ENCODE measurements around the gene SPRY1.

SPRY1 gene

GRCh38 chr4:123450393-123450792 is 53.8 kb downstream of the SPRY1 start:
- H3K4me3 Mint-ChIP-seq, result no peak overlapping the region
- H3K27ac Mint-ChIP-seq, result peak overlapping the region; percentile 3 to 71 (median 45)
- no peaks in the 10 kb centered on the region for H3K27me3 Mint-ChIP-seq (ENCODE audit: low read depth)
- no peaks in the 10 kb centered on the region for H3K9me3 Mint-ChIP-seq
- peaks cover 29% of the 10 kb centered on the region for H3K4me1 Mint-ChIP-seq
- H3K36me3 Mint-ChIP-seq (ENCODE audit: low read depth), result no peaks in the 10 kb centered on the region
- TF ChIP-seq, protein P1, sequence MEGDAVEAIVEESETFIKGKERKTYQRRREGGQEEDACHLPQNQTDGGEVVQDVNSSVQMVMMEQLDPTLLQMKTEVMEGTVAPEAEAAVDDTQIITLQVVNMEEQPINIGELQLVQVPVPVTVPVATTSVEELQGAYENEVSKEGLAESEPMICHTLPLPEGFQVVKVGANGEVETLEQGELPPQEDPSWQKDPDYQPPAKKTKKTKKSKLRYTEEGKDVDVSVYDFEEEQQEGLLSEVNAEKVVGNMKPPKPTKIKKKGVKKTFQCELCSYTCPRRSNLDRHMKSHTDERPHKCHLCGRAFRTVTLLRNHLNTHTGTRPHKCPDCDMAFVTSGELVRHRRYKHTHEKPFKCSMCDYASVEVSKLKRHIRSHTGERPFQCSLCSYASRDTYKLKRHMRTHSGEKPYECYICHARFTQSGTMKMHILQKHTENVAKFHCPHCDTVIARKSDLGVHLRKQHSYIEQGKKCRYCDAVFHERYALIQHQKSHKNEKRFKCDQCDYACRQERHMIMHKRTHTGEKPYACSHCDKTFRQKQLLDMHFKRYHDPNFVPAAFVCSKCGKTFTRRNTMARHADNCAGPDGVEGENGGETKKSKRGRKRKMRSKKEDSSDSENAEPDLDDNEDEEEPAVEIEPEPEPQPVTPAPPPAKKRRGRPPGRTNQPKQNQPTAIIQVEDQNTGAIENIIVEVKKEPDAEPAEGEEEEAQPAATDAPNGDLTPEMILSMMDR (IDR thresholded peaks at IDR 0.05; ENCODE audit: unreplicated experiment in 3 of 3), result no peak

GRCh38 chr4:123452616-123453015 is 56.0 kb downstream of the SPRY1 start:
- peaks cover 24% of the 10 kb centered on the region for H3K4me1 Mint-ChIP-seq
- no peak overlapping the region for H3K4me3 Mint-ChIP-seq
- H3K27me3 Mint-ChIP-seq (ENCODE audit: low read depth), result no peaks in the 10 kb centered on the region

GRCh38 chr4:123453061-123453680 is 56.6 kb downstream of the SPRY1 start:
- no peak overlapping the region for H3K4me3 Mint-ChIP-seq
- TF ChIP-seq, protein P1 (IDR thresholded peaks at IDR 0.05; ENCODE audit: unreplicated experiment in 3 of 3), result no peak
- peaks cover 24% of the 10 kb centered on the region for H3K4me1 Mint-ChIP-seq
- no peaks in the 10 kb centered on the region for H3K27me3 Mint-ChIP-seq (ENCODE audit: low read depth)
- H3K27ac Mint-ChIP-seq, result peak overlapping the region; percentile 50 to 80 (median 74)
- H3K36me3 Mint-ChIP-seq (ENCODE audit: low read depth), result no peaks in the 10 kb centered on the region
- peaks cover 3% of the 10 kb centered on the region for H3K9me3 Mint-ChIP-seq

More at GRCh38 chr4:123452616-123453015, 56.0 kb downstream of the SPRY1 start:
- TF ChIP-seq, protein P1 (IDR thresholded peaks at IDR 0.05; ENCODE audit: unreplicated experiment in 3 of 3), result no peak
- peaks cover 3% of the 10 kb centered on the region for H3K9me3 Mint-ChIP-seq
- peak overlapping the region; percentile 50 to 80 (median 74) for H3K27ac Mint-ChIP-seq
- no peaks in the 10 kb centered on the region for H3K36me3 Mint-ChIP-seq (ENCODE audit: low read depth)
